Right lung (tissue), 5 donors: ENCODE data around the gene OR13J1. TPM values are rescaled to one million over a fixed set of nuclear protein-coding genes. Genes with fewer than 3 reads are reported as not detected.
A peak's percentile ranks its signal among the peaks of the same experiment; 100 is the strongest.
"Not testable (repeated sequence)": the region's sequence is repeated elsewhere in the genome, so short reads cannot be mapped to it uniquely, and the experiment has no call there.

Experiments
- DNase-seq, 2 donors: peaks; one replicate each; pipeline ENCODE4 v3.0.0-alpha.2; 2013
- polyA plus RNA-seq, 5 donors: library from polyadenylated mRNA; unstranded; fragments of 120-200 nt; gene quantifications; one replicate each; pipeline versions ENCODE4 v1.2.1 to v1.2.3, GENCODE V29; 2013; ENCODE audit warnings: inconsistent platforms in 1 of 5, low replicate concordance in 1 of 5; ENCODE audit not compliant: insufficient read length in 5 of 5, insufficient read depth in 1 of 5

The OR13J1 gene
- polyA plus RNA-seq, 5 donors, result 0.13 to 0.27 TPM; not detected in 3

DNA sequence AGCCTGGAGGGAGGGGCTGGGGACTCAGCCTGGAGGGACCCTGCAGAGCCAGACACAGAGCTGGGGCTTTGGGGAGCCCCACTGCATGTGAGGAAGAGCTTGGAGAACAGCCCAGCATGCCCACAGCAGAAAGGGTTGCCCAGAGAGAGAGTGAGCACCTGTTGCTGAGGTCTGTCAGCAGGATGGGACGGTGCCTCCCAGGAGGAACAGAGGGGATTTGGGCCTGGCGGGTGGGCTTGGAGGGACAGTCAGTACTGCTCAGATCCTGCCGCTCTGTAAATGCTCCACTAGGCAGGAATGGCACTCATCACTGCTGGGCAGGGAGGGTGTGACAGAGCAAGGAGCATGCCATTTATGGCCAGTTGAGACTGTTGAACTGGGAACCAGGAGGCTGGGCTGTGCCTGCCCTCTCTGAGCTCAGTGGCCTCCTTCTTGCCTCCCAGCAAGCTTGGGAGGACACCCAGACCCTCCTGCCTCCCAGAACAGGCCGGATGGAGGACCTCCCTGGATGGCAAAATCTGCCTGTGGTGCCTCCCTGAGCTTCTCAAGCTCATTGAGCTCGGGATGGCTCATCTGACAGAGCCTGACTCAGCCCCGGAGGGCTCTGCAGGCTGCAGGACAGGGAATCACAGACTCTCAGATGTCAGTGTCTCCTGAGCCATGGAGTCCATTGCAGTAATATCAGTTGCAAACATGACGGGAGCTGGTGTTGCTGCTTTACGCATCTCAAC is 35.0 kb upstream of the OR13J1 start:
- no peak for DNase-seq

DNA sequence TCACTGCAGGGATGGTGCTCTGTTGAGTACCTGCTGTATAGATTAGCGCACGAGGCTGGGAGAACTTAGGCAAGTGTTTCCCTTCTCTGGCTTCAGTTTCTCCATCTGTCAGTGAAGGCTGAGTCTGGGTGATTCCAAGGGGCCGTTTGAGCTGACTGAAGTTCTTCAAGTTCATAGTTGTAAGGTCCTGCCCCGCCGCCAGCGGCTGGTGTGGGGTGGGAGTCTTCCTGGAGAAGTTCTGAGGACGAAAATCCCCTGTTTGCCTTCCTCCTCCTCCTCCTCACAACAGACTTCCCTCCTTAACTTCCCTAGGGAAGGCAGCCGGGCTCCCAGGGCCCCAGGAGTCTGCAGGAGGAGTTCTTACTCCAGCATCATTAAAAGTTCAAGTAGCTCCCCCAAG is 34.1 kb upstream of the OR13J1 start:
- no peak for DNase-seq

DNA sequence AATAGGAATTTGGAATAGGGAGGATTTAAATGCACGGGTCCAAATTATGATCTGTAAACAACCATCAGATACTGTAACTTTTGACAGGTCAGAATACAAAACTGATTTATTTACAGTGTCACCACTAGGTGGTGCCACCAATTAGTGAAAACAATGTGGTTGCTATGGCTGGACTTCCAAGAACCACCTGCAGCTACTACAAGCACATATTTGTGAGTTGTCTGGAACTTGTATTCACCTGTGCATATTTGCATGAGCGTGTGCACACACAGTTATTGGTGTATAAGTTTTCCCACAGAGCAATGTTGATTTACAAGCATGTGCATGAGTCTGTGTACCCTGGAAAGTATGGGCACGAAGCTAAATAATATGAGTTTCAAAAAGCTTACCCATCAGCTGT is 32.8 kb upstream of the OR13J1 start:
- DNase-seq, result peak in 1 of 2 donors; percentile 53

DNA sequence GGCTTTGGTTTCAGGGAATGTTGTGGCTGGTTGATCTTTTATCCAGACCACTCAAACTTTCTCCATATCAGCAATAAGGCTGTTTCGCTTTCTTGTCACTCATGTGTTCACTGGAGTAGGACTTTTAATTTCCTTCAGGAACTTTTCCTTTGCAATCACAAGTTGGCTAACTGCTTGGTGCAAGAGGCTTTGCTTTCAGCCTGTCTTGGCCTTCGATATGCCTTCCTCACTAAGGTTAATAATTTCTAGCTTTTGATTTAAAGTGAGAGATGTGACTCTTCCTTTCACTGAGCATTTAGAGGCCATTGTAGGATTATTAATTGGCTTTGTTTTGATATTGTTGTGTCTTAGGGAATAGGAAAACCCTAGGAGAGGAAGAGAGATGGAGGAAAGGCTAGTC is 28.8 kb upstream of the OR13J1 start:
- no peak for DNase-seq

DNA sequence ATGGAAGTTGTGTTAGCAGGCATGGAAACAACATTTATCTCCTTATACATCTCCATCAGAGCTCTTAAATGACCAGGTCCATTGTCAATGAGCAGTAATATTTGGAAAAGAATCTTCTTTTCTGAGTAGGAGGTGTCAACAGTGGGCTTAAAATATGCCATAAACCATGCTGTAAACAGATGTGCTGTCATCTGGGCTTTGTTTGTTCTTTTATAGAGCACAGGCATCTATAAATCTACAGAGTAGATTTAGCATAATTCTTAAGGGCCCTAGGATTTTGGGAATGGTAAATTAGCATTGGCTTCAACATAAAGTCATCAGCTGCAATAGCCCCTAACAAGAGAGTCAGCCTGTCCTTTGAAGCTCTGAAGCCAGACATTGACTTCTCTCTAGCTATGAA is 28.1 kb upstream of the OR13J1 start:
- DNase-seq, result no peak

DNA sequence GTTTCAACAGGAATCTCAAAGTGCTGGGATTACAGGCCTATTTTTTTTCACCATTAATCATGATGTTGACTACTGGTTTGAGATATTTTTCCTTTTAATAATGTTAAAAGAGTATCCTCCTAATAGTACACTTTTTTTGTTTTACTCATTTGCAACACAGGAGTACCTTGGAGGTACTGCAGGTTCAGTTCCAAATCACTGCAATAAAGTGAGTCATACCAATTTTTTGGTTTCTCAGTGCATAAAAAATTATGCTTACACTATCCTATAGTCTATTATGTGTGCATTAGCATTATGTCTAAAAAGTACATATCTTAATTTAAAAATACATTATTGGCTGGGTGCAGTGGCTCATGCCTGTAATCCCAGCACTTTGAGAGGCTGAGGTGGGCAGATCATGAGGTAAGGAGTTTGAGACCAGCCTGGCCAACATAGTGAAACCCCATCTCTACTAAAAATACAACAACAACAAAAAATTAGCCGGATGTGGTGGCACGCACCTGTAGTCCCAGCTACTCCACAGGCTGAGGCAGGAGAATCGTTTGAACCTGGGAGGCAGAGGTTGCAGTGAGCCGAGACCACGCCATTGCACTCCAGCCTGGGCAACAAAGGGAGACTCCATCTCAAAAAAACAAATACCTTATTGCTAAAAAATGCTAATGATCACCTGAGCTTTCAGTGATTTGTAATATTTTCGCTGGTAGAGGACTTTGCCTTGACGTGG is 27.3 kb upstream of the OR13J1 start:
- DNase-seq, result not testable (repeated sequence)

DNA sequence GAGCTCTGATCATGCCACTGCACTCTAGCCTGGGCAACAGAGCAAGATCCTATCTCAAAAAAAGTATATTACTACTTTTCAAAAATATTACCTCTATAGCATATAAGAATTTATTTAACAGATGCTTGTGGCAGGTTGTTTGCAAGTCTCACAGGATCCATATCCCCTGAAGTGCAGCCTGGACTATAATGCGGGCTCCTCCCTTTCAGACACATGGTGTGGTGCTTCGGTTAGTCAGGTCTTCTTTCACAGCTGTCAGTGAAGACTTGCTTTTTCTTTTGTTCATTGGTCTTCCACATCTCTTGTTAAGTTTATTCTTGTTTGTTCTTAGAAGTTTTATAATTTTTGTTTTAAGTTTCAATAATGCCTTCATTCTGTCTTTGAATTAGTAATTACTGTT is 26.4 kb upstream of the OR13J1 start:
- DNase-seq, result no peak

DNA sequence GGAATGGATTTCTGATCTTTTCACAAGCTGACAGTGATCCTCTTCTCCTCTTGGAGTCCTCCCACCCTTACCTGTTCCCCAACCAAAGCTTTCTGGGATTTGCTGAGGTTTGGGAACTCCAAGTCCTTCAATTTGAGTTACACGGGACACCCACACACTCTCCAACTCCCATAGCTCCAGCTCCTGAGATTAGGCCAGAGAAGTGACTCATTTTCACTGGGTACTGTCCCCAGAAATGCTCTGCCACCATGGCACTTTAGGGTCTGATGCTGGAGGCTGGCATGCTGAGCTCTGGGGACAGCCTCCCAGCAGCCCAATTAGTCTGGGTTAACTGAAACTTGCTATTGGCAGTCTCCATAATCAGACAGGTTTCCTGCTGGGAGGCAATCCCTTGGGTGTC is 21.9 kb upstream of the OR13J1 start:
- no peak for DNase-seq

DNA sequence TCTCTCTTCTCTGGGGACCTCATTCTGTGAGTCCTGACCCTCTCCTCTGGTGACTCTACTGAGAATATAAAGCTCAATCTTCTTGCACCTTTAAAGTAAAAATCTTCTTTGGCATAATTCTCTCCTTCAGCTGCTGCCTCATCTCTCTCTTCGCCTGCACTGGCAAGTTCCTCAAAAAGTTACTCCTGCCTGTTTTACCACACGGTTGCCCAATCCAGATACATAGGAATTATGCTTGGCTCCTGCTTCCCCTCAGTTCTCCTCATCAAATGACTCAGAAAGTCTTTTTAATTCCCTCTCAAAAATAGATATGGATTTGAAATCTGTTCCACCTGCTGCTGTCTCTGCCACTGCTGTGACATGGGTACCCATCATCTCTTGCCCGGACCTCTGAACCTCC is 21.4 kb upstream of the OR13J1 start:
- no peak for DNase-seq

DNA sequence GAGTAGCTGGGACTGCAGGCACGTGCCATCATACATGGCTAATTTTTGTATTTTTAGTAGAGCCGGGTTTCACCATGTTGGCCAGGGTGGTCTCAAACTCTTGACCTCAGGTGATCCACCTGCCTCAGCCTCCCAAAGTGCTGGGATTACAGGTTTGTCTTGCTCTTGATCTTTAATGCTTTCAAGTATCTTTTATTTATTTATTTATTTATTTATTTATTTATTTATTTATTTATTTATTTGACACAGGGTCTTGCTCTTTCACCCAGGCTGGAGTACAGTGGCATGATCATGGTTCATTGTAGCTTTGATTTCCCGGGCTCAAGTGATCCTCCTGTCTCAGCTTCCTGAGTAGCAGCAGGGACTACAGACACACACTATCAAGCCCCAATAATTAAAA is 14.7 kb upstream of the OR13J1 start:
- not testable (repeated sequence) for DNase-seq

DNA sequence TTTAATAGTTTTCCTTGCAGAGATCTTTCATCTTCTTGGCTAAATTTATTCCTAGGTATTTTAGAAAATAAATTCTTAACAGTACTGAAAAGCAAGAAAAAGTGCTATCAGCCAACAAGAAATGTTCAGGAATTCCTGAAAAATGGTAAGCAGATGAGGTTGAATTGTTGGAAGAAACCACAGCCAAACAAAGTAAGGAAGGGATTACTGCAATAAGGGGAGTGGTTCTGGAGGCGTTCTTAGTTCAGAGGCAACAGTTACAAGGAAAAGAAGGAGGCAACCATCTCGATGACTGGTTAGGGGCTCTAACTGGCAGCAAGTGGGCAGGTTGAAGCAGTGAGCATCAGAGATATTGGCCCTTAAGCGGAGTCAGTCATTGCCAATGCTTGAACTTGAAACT is 12.8 kb upstream of the OR13J1 start:
- no peak for DNase-seq

DNA sequence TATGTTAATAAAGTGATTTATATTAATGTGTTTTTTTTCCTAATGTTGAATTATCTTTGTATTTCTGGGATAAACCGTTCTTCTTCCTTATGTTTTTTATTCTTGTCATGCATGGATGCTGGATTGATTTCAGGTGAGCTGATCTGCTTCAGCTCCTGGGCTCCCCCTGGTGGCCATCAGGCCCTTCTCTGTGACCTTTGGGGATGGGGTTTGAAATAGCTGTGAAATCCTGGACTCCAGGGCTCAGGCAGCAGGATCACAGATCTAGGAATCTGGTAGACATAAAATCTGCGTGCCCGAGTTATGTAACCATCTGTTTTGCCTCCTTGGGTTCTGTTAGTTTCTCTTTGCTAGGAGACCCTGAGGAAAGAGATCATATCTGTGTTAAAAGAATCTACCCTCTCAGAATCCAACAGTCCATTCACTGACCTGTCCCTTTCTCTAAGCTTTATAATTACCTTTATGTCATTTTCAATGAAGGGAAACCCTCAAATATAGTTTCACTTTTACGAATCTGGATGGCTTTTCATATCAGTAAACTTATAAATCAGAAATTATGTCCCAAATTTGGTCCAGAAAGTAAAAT is 12.2 kb upstream of the OR13J1 start:
- DNase-seq, result peak; percentile 63 to 79

DNA sequence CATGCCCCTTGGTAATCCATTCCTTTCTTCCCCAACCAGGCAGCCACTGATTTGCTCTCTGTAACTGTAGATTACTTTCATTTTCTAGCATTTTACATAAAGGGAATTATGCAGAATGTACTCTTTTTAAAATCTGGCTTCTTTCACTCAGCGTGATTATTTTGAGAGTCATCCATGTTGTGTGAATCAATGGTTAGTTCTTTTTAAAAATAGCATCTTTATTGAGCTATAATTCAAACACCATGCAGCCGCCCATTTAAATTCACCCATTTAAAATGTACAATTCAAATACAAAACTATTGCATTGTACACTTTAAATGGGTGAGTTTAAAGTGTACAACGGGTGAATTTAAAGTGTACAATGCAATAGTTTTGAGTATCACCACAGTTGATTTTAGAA is 2.3 kb upstream of the OR13J1 start:
- no peak for DNase-seq

DNA sequence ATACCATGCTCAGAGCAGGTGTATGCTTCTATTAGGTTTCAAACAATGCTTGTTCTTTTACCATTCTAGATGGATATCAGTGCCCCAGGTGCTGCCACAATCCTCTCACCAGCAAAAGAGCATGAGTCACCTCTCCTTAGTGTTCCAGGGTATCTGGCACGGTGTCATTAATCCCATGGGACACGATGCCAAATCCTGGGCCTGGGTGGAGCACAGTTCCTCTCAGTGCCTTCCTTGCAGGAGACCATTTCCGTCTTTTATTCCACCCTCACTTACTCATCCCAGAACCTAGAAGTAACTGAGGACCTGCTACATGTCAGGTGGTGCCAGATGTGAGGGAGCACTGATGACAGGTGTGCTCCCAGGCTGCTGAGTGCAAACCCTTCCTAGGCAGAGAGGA is 1.3 kb upstream of the OR13J1 start:
- no peak for DNase-seq

DNA sequence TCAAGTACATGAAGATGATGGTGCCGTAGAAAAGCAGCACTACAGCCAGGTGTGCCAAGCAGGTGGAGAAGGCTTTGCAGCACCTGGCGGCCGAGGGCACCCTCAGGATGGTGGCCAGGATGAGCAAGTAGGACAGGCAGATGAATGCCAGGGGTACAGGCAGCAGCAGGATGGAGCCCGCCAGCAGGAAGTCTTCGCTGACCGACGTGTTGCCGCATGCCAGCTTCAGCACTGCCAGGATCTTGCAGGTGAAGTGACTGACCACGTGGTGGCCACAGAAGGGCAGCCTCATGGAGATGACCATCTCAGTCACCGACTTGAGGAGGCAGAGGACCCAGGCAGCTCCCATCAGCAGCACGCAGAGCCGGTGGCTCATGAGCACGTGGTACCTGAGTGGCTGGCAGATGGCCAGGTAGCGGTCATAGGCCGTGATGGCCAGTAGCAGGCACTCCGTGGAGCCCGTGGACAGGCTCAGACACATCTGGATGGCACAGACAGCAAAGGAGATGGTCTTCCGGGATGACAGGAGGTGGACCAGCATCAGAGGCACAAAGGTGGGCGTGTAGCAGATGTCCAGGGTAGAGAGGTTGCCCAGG is 482 bp downstream of the OR13J1 start:
- DNase-seq, result no peak

DNA sequence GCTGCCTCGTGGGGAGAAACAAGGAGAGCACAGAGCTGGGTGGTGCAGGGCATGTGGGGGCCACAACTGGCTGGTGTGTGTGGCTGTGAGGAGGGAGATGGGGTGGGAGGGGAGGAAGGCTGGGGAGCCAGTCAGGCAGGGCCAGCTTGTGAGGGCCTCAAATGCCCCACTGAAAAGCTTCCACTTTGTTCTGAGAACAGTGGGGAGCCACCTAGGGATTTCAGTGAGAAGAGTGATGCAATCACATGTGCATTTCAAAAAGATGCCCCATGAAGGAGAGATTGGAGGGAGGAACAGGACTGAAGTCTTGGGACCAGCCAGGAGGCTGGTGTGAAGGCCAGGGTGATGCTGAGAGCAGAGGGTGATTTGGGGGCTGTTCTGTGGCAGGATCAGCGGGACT is 1.3 kb downstream of the OR13J1 start:
- DNase-seq, result no peak

DNA sequence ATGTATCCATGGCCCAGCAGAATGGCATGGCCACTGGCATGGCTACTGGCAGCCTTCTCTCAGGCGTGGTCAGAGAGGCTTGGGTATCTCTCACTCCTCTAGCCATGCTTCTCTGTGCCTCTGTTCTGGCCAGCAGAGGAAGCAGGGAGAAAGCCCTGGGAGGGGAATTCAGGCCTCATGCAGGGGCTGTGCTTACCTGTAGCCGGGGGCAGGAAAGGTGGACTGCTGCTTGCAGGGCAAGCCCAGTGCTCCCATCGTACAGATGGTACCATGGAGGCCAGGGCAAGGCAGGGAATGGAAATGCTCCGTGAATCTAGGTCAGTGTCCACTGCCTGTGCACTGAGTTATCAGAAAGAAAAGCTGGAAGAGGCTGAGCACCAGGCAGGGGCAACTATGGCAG is 2.7 kb downstream of the OR13J1 start:
- DNase-seq, result no peak

DNA sequence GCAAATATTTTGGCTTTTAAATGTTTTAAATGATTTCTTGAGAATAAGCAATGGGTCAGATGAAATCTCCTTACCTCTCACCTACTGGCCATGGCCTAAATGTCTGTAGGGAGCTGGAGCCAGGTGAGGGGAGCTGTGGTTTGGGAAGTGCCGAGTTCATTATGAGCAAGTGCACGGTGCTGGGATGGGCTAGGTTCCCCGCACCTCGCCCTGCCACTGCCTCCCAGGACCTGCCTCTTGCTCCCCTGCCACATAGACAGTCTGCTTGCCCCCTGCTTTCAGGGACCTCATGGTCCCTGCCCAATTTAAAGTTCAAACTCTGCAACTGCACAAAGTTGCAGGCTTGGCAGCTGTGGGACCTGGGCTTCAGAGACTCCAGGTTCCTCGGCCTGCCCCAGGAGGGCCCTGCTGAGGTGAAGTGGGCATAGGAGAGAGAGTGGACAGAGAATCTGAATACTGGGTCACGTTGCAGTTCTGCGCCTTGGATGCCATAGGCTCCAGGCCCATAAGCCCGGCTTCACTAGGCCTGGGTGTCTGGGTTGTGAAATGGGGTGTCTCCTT is 5.4 kb downstream of the OR13J1 start:
- DNase-seq, result no peak

DNA sequence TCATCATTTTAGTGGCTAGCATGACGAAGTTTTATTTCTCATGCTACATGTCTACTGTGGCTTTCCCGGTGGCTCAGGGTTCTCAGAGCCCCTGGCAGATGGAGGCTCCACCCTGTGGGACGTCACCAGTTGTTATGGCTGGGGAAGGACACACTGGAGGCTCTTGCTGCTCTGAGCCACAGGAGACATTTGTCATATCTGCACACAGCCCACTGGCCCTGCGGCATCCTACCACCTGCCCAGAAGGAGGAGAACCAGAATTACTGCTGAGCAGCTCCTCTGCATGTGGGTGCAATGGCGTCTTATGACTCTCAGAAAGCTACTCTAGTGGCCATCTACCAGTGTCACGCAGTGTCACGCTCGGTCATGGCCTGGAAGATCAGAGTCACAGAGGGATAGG is 6.6 kb downstream of the OR13J1 start:
- DNase-seq, result no peak

DNA sequence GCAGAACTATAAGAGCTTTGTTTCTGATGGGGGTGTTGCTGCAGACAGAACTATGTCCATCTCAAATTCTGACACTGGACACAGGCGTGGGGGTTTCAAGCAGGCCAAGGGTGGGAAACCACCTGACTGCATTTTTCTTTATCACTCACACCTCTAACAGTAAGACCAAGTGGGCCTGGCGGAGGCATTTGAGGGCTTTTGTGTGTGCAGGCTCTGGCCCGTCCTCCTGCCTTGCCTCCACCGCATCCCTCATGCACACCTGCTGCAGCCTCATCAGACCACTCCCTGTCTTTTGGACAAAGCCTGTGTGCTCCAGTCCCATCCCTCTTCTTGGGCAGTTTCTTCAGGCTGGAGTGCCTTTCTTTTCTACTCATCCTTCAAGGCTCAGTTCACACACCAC is 7.9 kb downstream of the OR13J1 start:
- no peak for DNase-seq

DNA sequence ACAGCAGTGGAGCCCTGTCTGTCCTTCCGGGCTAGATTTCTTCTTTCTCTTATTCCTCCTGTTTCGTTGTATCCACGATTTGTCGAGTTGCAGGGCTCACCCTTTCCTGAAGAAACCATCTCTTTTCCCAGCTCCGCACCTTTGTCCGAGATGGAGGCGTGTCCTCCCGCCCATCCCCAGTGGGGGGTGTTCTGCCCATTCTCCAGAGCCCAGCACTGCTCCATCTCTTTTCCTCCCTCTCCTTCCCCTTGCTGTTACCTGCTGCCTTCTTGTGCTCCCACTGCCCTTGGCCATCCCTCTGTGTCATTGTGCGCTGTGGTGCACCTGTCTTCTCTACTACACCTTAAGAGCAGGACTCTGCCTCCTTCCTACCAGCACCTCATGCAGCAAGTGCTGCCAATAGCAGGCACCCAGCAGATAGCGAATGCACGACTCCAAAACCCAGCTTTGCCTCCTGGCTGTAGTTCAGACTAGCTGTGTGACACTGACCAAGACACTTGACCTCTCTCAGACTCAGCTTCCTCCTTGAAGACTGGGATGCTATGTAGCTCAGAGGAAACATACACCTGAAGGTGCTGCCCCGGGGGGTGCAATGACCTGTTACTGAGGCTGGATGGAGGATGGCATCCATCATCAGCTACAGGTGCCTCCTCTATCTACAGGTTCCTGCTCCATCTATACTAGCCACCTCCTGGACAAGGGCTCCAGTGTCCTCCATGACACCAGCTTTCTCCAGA is 8.9 kb downstream of the OR13J1 start:
- no peak for DNase-seq

DNA sequence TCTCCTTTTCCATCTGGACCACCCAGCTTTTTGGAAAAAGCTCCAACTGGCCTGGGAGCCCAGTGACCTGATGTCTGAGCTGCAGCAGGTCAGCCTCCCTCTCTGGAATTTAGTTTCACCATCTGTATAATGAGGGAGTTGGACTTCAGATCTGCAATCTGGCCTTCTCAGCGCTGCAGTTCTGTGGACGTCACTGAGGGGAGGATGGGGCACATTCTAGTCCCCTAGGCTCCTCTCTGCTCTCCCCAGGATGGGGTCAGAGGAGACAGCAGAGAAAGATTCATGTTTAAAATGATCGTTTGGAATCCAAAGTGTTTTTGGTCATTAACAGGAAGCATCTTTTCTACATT is 10.2 kb downstream of the OR13J1 start:
- DNase-seq, result no peak
